Measurements from ENCODE around the gene NCOA1.
"Not testable (repeated sequence)": the region's sequence is repeated elsewhere in the genome, so short reads cannot be mapped to it uniquely, and the experiment has no call there.

The NCOA1 gene

DNA sequence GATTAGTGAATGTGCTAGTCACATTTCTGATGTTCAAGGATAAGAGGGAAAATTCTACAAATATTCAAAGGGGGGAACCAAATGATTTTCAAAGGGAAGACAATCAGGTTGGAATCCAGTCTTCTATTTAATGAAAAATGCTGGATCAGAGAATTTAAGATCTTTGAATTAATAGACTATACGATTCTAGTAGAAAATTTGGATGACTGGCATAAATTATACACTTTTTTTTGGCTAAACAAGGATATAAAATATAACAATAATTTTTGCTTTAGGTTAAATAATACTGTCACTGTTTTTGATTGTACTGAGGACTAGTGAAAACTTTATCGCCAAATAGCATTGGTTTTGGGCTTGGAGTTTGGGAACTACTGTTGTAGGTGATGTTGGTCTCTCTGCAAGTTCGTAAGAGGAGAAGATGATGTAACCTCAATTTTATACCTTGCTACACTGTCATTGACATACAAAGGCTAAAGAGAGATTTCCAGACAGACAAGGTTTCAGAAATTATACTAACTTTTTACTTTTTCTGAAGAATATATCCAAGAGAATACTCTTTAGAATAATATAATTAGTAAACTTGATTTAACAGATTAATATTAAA, 51.3 kb downstream of the NCOA1 start:
- DNase-seq: no peak

DNA sequence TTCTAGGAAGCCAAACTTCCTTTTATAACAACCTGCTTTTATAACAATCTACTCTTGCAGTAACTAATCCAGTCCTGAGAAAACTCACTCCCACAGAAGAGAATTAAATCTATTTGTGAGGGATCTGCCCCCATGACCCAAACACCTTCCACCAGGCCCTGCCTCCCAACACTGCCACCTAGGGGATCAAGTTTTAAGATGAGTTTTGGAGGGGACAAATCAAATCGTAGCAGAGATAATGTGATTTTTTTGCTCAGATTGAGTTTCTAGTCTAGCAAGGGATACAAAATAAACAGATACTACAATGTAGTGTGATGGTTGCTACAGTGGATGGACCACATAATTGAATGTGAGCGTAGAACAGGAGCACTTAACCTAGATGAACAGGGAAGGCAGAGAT, 52.2 kb downstream of the NCOA1 start:
- DNase-seq: no peak

DNA sequence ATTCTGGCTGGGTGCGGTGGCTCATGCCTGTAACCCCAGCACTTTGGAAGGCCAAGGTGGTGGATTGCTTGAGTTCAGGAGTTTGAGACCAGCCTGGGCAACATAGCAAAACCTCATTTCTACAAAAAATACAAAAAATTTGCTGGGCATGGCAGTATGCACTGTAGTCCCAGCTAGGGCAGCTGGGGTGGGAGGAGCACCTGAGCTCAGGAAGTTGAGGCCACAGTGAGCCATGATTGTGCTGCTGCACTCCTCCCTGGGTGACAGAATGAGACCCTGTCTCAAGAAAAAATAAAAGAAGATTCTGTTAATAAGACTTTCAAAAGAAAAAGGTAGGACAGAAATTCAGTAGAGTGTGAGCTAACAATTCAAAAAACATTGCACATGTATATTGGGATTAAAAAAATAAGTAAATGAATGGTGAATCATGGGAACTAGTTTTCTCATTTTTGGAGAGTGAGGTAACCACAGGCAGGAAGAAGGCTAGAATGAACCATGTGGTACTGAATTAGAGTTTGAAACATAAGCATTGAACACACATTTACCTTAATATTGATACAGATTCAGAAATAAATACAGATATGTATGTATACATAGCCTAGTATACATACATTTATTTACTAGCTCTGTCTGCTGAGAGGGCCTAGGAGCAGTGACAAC, 53.5 kb downstream of the NCOA1 start:
- DNase-seq: no peak

DNA sequence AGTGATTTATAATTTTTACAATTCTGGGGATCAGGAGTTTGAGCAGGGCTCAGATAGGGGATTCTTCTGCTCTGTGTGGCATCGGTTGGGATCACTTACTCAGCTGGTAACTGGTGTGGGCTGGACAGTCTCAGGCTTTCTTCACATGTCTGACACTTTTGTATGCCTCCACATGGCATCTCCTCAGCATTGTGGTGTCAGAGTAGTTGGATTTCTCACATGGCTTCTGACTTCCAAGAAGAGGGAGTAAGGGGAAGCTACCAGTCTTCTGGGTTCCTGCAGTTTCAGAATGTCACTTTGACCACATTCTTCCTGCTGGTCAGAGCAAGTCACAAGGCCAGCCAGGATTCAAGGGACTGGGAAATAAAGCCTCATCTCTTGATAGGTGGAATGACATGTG, 55.6 kb downstream of the NCOA1 start:
- no peak for DNase-seq

DNA sequence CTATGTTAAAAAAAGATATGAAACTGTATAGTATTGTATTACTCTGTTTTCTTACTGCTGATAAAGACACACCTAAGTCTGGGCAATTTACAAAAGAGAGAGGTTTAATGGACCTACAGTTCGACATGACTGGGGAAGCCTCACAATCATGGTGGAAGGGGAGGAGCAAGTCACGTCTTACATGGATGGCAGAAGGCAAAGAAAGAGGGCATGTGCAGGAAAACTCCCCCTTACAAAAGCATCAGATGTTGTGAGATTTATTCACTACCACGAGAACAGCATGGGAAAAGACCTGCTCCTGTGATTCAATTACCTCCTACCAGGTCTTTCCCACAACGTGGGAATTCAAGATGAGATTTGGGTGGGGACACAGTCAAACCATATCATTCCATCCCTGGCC, 57.0 kb downstream of the NCOA1 start:
- no peak for DNase-seq

DNA sequence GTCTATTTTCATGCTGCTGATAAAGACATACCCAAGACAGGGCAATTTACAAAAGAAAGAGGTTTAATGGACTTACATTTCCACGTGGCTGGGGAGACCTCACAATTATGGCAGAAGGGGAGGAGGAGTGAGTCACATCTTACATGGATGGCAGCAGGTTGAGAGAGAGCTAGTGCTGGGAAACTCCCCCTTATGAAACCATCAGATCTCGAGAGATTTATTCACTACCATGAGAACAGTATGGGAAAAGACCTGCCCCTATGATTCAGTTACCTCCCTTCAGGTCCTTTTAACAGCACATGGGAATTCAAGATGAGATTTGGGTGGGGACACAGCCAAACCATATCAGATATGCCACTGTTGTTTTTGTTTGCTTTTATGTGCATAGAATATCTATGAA, 59.2 kb downstream of the NCOA1 start:
- not testable (repeated sequence) for DNase-seq

DNA sequence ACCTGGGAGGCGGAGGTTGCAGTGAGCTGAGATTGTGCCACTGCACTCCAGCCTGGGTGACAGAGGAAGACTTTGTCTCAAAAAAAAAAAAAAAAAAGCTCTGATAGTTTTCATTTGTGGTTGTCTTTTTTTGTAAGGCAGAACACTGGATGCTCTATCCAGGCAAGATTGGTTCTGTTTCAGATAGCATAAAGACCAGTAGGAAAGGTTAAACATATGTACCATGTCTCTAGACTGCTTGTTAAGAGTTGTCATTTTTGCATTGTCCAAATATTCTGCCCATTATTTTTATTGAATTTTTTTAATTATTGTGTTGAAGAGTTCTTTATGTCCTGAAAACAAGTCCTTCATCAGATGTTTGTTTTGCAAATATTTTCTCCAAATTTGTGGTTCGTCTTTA, 60.0 kb downstream of the NCOA1 start:
- DNase-seq: no peak

DNA sequence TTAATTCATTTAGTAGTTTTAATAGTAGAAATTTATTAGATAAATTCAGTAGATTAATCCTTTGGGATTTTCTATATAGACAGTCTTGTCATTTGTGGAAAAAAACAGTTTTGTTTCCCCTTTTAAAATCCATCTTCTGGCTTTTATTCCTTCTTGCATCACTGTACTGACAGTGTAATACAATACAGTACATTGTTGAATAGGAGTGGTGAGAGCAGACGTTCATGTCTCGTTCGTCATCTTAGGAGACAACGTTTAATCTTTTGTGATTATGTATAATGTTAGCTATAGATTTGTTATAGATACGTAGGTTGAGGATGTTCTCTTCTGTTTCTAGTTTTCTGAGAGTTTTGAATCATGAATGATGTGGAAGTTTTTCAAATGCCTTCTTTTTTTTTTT, 61.8 kb downstream of the NCOA1 start:
- DNase-seq: no peak

DNA sequence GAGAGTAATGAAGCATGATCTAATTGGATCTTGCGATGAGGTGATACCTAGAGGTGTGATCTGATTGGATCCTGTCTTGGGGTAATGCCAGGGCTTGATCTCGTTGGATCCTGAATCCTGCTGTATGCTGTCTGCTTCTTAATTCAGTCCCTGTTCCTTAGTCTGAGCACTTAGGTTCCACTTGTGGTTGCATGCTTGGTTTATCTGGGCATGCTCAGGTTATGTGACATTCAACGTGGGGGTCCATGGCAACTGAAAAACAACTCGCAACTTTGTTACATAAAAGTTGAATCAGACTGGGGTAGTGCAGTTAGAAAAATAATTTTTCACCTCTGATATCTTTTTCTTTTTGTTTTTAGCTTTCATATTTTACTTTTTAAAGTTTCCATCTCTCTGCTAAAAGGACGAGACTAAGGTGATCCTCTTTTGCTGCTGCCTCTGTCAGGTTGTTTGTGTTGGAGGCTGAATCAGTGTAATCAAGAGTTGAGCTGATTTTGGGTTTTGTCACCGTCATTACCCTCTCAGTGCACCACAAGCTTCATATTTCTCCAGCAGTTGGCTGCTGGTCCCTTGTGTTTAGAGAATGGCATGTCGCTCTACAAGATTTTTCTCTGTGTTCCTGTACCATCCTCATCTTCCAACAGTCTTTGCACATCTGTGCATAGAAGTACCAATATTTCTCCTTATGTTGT, 67.9 kb downstream of the NCOA1 start:
- no peak for DNase-seq

DNA sequence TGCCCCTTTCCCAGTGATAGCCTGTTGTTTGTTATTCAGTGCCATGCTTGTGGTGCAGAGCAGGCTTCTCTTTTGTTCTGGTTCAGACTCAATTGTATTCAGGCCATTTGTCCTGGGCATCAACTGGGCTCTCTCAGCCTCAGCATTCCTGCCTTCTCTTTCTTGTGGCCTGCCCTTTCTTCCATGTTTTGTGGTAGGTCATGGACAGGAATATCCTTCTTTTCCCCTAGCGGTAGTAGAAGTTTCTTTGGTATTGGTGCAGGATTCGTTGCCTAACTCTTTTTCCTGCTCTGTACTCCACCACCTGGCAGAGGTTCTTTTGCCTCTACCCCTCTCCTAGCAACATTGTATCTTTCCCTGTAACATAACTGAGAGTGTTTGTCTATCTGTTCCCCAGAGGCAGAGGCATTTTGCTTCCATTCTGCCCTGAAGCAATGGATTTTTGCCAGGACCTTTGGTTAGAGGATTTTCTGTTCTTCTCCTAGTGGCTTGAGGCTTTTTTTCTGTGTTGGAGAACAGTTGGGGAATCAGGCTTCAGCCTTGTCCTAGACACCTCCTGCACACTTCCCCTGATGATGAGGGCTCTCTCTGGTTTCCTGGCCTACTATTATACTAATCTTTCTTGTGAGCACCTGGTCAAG, 68.5 kb downstream of the NCOA1 start:
- DNase-seq: peak; percentile 1

DNA sequence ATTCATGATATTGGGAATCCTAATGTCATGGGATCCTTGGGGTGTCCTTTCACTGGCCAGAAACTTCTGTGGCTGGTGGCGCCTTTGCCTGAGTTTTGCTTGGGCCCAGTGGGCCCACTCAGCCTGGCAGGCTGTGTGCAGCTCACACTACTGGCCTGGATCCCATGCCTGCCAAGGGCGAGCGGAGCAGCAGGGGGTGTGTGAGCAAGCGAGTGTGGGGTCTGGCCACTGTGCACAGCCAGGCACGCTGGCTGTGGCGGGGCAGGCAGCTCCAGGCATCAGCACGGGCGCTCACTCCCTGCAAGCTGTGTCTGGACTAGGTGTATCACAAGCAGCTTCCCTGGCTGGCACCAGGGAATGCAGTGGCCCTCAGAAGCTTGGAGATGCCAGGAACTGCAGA, 74.5 kb downstream of the NCOA1 start:
- no peak for DNase-seq

DNA sequence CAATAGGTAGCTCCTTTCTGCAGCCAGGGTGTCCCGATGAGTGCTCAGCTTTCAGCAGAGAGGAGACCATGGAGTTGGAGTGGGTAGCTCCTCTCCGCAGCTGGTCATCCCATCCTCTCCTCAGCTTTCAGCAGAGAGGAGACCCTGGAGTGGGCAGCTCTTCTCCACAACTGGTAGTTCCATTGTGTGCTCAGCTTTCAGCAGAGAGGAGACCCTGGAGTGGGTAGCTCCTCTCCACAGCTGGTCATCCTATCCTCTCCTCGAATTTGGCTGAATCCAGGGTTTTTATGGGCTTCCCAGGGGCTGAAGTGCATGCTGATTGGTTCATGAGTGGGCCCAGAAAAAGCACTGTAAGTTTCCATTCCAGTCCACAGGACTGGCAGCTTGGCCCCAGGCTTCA, 75.2 kb downstream of the NCOA1 start:
- DNase-seq: no peak

DNA sequence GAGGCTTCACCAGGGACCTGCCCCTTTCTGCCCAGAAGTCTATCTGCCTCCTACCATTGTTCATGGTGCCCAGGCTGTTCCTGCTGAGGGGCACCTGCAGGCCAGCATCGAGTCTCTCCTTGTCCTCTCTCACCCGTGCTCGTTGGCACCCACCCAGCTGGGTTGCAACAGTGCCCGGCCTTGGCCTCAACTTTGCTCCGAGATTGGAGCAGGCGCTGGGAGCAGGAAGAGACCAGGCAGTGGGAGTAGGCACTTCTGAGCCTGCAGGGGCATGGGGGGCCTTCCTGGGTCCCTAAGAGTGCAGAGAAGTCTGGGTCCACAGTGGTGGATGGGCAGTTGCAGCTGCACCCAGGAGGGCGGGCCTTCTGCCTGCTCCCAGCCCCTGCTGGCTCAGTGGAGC, 75.6 kb downstream of the NCOA1 start:
- no peak for DNase-seq

DNA sequence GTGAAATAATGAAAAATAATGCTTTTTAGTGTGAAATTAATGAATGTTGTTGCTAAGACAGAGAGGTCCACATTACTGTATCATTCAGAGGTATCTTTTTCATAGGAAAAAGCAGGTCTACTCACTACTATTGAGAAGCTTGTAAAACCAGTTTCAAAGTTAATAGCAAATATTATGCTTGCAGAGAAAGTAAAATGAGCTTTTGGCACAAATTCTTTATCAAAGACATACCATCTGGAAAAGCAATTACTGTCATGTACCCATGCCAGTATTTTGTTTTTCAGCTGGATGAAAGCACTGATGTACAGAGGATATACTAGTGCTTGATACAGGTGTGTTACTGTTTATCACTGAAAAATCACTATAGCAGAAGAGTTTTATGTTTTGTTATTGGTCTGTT, 77.5 kb downstream of the NCOA1 start:
- peak; percentile 22 for DNase-seq

DNA sequence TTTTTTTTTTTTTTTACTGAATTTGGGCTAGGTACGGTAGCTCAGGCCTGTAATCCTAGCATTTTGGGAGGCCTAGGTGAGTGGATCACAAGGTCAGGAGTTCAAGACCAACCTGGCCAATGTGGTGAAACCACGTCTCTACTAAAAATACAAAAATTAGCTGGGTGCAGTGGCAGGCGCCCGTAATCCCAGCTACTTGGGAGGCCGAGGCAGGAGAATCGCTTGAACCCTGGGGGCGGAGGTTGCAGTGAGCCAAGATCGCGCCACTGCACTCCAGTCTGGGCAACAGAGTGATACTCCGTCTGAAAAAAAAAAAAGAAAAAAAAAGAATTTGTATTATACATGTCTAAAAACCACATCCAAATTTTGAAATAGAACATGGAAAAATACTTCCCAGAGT, 78.5 kb downstream of the NCOA1 start:
- not testable (repeated sequence) for DNase-seq

DNA sequence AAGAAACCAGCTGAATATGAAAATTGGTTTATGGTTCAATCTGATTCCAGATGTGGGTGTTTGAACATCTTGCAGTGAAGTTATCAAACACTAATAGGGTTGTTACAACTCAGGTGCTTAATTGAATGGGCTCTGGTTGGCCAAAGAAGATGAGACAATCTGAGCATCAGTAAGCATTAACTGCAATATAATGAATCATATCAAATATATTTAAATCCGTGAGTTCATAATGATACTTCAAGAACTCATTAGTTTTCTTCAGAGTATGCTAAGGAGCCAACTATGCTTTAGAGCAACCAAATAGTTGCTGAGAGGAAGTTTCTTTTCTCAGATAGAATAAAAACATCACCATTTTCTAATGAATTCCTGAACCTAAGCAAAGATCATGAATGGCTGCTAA, 79.2 kb downstream of the NCOA1 start:
- DNase-seq: no peak

DNA sequence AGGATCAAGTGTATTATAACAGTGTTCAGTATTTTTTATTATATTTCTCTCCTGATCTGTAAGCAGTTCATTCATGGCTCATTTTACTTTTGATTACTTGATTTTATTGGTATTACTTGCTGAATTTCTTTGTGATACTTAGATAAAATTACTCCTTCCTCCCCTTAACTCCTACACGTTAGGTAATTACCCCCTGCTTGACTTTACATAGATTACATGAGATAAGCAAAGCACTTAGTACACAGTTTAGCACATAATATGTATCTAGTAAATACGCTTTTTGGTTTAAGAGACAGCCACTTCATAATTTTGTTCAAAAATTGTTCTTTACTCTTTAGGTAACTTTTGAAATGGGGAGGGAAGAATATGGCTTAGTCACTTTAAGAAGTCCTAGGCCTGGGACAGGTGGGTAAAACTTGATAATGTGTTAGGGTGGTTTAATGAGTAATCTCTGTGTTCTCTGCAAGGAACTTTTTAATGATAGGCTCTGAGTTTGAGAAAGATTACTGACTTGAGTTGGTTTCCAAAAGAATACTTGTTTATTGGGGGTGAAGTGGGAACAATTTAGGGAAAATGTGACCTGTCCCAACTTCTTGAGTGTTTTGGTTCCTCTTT, 80.9 kb downstream of the NCOA1 start:
- no peak for DNase-seq

DNA sequence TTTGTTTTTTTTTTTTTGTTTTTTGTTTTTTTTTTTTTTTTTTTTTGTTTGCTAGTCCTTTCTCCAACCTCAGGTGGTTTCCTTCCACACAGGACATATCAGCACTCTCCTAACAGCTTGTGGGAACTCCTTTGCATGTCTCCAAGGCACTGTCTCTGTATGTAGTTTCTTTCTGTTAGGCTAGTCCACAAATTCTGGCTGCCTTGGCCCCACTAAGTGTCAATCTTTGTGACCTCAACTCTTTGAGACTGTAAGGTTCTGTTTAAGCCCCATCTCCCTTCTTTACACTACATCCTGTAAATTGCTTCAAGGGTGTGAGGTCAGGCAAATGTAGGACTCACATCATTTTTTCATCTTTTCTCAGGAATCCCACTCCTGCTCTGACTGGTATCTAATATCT, 85.1 kb downstream of the NCOA1 start:
- DNase-seq: no peak

DNA sequence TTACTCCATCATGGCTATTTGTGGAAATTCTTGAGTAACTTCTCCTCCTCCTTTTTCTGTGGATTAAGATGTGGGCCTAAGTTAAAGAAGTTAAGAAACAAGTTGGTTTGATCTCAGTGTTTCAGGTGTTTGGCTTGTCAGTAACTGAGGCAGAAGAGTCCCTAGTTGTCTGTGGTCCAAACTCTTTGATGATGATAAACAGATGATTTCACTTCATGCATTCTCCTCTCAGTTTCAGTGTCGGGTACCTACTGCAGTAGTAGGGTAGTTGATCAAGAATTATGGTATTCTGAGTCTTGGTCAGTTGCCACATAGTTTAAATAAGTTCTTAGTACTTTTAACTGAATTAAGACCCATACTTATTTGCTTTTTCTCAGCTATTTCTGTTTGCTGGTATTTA, 85.6 kb downstream of the NCOA1 start:
- DNase-seq: no peak

DNA sequence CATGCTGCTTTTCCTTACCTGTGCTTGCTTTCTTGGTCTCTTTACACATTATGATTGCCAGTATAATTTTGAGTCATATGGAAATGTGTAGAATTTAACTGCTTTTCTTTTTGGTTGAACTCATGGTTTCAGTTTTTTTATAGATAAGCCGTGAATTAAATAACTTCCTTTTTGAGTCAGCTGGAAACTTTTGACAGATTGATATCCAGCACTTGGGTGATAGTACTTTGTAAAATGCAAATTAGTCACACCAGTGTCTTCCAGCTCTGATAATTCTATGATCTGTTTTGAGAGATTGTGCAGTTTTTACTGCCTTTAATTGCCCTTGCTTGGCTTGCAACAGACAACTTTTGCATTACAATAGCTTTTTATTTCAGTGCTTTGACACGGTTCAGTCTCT, 86.4 kb downstream of the NCOA1 start:
- no peak for DNase-seq

DNA sequence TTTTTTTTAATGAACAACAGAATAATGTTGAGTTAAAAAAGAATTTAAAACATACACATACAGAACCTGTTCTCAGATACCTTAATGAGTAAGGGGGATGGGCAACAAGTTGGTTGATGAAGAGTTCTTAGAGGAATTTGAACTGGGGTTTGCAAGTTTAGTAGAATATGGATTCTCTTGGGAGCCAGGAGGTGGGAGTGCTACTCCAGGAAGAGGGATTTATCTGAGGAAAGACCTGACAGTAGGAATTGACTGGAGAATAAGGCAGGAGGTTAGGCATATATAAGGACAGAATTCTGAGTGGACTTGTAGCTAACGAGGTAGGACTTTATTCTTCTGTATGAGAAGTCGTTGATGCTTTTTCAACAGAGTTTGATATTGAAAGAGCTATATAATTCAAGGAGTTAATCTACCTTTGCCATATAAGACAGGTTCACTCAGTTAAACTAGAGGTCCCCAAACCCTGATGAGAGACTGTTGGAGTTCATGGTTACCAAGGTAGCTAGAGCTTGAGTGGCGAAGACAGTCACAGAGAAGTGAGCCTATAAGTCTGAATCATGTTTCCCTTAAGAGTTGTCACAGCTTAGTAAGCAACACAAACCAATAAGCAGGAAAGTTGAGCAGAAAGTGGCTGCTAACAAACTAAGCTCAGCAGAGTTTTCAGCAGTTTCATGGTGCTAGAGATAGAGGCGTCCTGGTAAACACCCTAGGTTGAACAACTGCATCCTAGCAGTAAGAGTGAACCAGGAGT, 88.2 kb downstream of the NCOA1 start:
- no peak for DNase-seq

DNA sequence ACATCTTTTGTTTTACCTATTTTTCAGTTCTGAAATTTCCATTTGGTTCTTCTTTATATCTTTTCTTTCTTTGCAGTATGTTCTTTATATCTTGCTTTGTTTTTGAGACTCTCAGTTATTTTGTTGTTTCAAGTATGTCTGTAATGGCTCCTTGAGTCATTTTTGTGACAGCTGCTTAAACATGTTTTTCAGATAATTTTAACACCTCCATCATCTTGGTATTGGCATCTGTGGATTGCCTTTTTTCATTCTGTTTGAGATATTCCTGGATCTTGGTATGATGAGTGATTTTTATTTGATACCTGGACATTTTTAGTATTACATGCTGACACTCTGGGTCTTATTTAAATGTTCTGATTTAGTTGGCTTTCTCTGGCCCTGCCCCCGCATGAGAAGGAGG, 89.5 kb downstream of the NCOA1 start:
- no peak for DNase-seq

DNA sequence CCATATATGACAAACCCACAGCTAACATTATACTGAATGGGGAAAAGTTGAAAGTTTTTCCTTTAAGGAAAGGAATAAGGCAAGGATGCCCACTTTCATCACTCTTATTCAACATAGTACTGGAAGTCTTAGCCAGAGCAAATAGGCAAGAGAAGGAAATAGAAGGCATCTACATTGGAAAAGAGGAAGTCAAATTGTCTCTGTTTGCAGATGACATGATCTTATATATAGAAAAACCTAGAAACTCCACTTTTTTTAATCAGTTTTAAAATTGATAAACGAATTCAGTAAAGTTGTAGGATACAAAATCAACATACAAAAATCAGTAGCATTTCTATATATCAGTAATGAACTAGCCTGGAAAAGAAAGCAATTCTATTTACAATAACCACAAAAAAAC, 90.9 kb downstream of the NCOA1 start:
- not testable (repeated sequence) for DNase-seq
